Prostate gland (tissue), 2 donors: ENCODE results near the gene OR7G2. TPM values are rescaled to one million over a fixed set of nuclear protein-coding genes. Genes with fewer than 3 reads are reported as not detected.
"Not testable (repeated sequence)": the region's sequence is repeated elsewhere in the genome, so short reads cannot be mapped to it uniquely, and the experiment has no call there.

Experiments
- DNase-seq: peaks from one replicate; pipeline ENCODE4 v3.0.0-alpha.2; 2019; ENCODE audit warnings: low spot score
- H3K27ac ChIP-seq, 2 donors: fragments of 200-600 bp; sonication (generic); 2 replicates each; pipeline ENCODE4 v1.5.1; 2017 to 2019
- H3K27me3 ChIP-seq: fragments of 200-600 bp; sonication (generic); replicated peaks from 2 replicates; pipeline ENCODE4 v1.5.1; 2019; ENCODE audit not compliant: insufficient read depth
- H3K36me3 ChIP-seq, 2 donors: fragments of 200-600 bp; sonication (generic); 1 replicate in 1 of 2; 2 replicates in 1 of 2; pipeline versions ENCODE4 v1.5.1 to v1.8.1; 2017 to 2019
- H3K4me1 ChIP-seq: fragments of 200-600 bp; sonication (generic); replicated peaks from 2 replicates; pipeline ENCODE4 v1.5.1; 2019
- H3K4me3 ChIP-seq, 2 donors: fragments of 200-600 bp; sonication (generic); 2 replicates each; pipeline ENCODE4 v1.5.1; 2017 to 2019
- H3K9me3 ChIP-seq: fragments of 200-600 bp; sonication (generic); 2 replicates; pipeline ENCODE4 v1.5.1; 2017
- POLR2A ChIP-seq: fragments of 450-650 bp; IDR thresholded peaks from one replicate; pipeline ENCODE4 v1.6.1; 2016; ENCODE audit warnings: antibody characterized with exemption, mild to moderate bottlenecking
- POLR2AphosphoS5 ChIP-seq: sonication (generic); formaldehyde crosslinking; IDR thresholded peaks from one replicate; pipeline ENCODE4 v1.6.1; 2017; ENCODE audit warnings: antibody characterized with exemption
- WGBS: methylation state at CpG from one replicate; pipeline ENCODE4 v1.1.5; 2018; 5-methylcytosine and 5-hydroxymethylcytosine counted together
- intact Hi-C: fragments of 100-400 bp; cut with DNase I; formaldehyde crosslinking; loops from one replicate; pipeline ENCODE4 v1.14.2; 2022
- total RNA-seq, 2 donors: library from RNA; depleted of rRNA; stranded (reverse); fragments of >200 nt; gene quantifications; one replicate each; pipeline ENCODE4 v1.1.0, GENCODE V29; 2016
- TF ChIP-seq, protein P1 (sequence below), 4 experiments: fragments of 200-600 bp in 2 of 4; fragments of 450-650 bp in 2 of 4; sonication (generic) in 2 of 4; IDR thresholded peaks; 1 replicate in 3 of 4; 2 replicates in 1 of 4; pipeline ENCODE4 v1.5.1; 2016 to 2019; ENCODE audit warnings: antibody characterized with exemption in 4 of 4, mild to moderate bottlenecking in 2 of 4, moderate library complexity in 2 of 4

Gene OR7G2
- total RNA-seq, 2 donors from 2014 or later, result not detected

GRCh38 chr19:9065457-9066014 lies 41.7 kb downstream of the OR7G2 start:
- H3K36me3 ChIP-seq, result no peaks in the 10 kb centered on the region
- H3K9me3 ChIP-seq, result no peaks in the 10 kb centered on the region
- H3K4me3 ChIP-seq, result no peak overlapping the region
- no peak for TF ChIP-seq POLR2A
- TF ChIP-seq, protein P1, sequence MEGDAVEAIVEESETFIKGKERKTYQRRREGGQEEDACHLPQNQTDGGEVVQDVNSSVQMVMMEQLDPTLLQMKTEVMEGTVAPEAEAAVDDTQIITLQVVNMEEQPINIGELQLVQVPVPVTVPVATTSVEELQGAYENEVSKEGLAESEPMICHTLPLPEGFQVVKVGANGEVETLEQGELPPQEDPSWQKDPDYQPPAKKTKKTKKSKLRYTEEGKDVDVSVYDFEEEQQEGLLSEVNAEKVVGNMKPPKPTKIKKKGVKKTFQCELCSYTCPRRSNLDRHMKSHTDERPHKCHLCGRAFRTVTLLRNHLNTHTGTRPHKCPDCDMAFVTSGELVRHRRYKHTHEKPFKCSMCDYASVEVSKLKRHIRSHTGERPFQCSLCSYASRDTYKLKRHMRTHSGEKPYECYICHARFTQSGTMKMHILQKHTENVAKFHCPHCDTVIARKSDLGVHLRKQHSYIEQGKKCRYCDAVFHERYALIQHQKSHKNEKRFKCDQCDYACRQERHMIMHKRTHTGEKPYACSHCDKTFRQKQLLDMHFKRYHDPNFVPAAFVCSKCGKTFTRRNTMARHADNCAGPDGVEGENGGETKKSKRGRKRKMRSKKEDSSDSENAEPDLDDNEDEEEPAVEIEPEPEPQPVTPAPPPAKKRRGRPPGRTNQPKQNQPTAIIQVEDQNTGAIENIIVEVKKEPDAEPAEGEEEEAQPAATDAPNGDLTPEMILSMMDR (IDR thresholded peaks at IDR 0.05), result no peak
- TF ChIP-seq POLR2AphosphoS5, result no peak
- H3K4me1 ChIP-seq, result no peaks in the 10 kb centered on the region
- no peaks in the 10 kb centered on the region for H3K27me3 ChIP-seq
- WGBS, result 69% methylated on average over 12 of the region's 12 CpGs
- H3K27ac ChIP-seq, result no peak overlapping the region
- intact Hi-C loops, result no loop called here
- DNase-seq, result no peak

- Histone ChIP-seq H3K9me3 (no peaks in the 10 kb centered on the region), H3K4me1 (no peaks in the 10 kb centered on the region), H3K4me3 (no peak overlapping the region), H3K36me3 (no peaks in the 10 kb centered on the region), H3K27me3 (no peaks in the 10 kb centered on the region), H3K27ac (no peak overlapping the region)
- WGBS, result 92% methylated on average over 8 of the region's 8 CpGs
- intact Hi-C loops, result no loop called here
- no peak for TF ChIP-seq POLR2AphosphoS5
- no peak for TF ChIP-seq POLR2A
- DNase-seq, result no peak
Measured at GRCh38 chr19:9061879-9062278, 45.4 kb downstream of the OR7G2 start.

- Histone ChIP-seq H3K4me1 (no peaks in the 10 kb centered on the region), H3K27me3 (no peaks in the 10 kb centered on the region), H3K27ac (no peak overlapping the region), H3K36me3 (no peaks in the 10 kb centered on the region), H3K4me3 (no peak overlapping the region), H3K9me3 (no peaks in the 10 kb centered on the region)
- DNase-seq, result no peak
- TF ChIP-seq POLR2AphosphoS5 (no peak), POLR2A (no peak)
- TF ChIP-seq, protein P1 (IDR thresholded peaks at IDR 0.05), result no peak
- intact Hi-C loops, result no loop called here
- WGBS, result 73% methylated on average over 17 of the region's 17 CpGs
Measured at GRCh38 chr19:9060564-9061340, 46.5 kb downstream of the OR7G2 start.

DNA sequence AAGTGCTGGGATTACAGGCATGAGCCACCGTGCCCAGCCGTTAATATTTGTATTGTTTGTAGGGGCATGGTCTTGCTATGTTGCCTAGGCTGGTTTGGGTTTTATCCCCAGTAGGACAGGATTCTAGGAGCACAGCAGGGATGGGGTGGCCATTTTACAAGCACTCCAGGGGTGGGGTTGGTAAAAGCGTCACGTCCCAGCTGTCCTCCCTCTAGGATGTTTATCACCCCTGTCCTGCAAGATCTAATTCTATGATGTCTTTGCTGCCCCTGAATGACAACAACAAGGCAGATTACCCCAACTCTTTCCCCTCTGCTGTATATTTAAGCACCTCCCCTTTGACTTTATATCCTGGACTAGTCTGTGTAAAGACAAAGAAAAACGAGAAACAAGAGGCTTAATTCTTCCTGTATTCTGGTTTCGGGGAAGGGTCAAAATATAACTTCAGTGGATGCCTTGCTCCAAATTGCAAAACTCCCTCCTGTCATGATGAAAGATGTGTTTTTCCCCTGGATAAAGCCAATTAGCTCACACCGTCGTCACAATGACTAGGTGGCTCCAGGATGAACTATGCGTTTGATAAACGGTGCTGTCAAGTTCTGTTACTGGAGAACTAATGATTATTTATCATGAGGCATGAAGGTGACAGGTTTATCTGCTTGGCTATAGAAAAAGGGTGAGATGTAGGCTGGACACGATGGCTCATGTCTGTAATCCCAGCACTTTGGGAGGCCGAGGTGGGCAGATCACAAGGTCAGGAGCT lies 48.2 kb downstream of the OR7G2 start:
- 34% methylated on average over 12 of the region's 12 CpGs for WGBS
- DNase-seq, result no peak
- Histone ChIP-seq H3K4me1 (no peaks in the 10 kb centered on the region), H3K27ac (no peak overlapping the region), H3K9me3 (no peaks in the 10 kb centered on the region), H3K27me3 (no peaks in the 10 kb centered on the region), H3K36me3 (no peaks in the 10 kb centered on the region), H3K4me3 (no peak overlapping the region)
- TF ChIP-seq, protein P1 (IDR thresholded peaks at IDR 0.05), result no peak
- TF ChIP-seq POLR2AphosphoS5 (no peak), POLR2A (no peak)
- intact Hi-C loops, result no loop called here

GRCh38 chr19:9057505-9058258 lies 49.6 kb downstream of the OR7G2 start:
- no peaks in the 10 kb centered on the region for H3K4me1 ChIP-seq
- H3K27ac ChIP-seq, result no peak overlapping the region
- H3K9me3 ChIP-seq, result no peaks in the 10 kb centered on the region
- 88% methylated on average over 4 of the region's 4 CpGs for WGBS
- DNase-seq, result no peak
- TF ChIP-seq, protein P1 (IDR thresholded peaks at IDR 0.05), result no peak
- H3K36me3 ChIP-seq, result no peaks in the 10 kb centered on the region
- no peaks in the 10 kb centered on the region for H3K27me3 ChIP-seq
- no peak overlapping the region for H3K4me3 ChIP-seq
- intact Hi-C loops, result no loop called here

GRCh38 chr19:9056131-9056530 lies 51.1 kb downstream of the OR7G2 start:
- H3K4me1 ChIP-seq, H3K27me3 ChIP-seq, intact Hi-C loops, H3K4me3 ChIP-seq, H3K9me3 ChIP-seq, DNase-seq, H3K36me3 ChIP-seq, H3K27ac ChIP-seq: not testable (repeated sequence)
- 92% methylated on average over 9 of the region's 9 CpGs for WGBS
